ENCODE results near the gene RPL37A.

Gene RPL37A

GRCh38 chr2:216503159-216503629 lies 4.5 kb downstream of the RPL37A start:
- H3K4me3 ChIP-seq (ENCODE audit: low read depth, low read length): no peak overlapping the region
- TF ChIP-seq CTCF (IDR thresholded peaks at IDR 0.05; ENCODE audit: borderline replicate concordance, insufficient read depth, low read depth, low read length): no peak

GRCh38 chr2:216503697-216504375 lies 5.2 kb downstream of the RPL37A start:
- H3K4me3 ChIP-seq (ENCODE audit: low read depth, low read length): no peak overlapping the region
- no peak for TF ChIP-seq CTCF (IDR thresholded peaks at IDR 0.05; ENCODE audit: borderline replicate concordance, insufficient read depth, low read depth, low read length)

DNA sequence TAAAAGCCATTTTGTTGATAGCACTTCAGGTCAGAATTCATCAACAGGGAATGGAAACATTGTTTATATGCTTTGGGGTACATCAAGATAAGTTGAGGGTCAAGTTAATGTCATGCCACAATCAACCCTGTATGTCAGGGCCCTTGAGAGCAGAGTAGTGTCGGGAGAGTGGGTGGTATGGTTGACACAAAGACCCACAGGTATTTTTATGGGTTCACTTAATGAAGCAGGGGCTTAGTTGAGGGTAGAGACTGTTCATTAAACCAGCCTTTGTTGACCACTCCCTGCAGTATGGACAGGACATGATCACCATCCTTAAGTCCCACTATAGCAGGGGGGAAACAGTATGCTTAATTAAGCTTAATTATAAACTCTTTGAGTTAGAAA lies 5.7 kb downstream of the RPL37A start:
- H3K4me3 ChIP-seq (ENCODE audit: low read depth, low read length): no peak overlapping the region
- TF ChIP-seq CTCF (IDR thresholded peaks at IDR 0.05; ENCODE audit: borderline replicate concordance, insufficient read depth, low read depth, low read length): no peak

DNA sequence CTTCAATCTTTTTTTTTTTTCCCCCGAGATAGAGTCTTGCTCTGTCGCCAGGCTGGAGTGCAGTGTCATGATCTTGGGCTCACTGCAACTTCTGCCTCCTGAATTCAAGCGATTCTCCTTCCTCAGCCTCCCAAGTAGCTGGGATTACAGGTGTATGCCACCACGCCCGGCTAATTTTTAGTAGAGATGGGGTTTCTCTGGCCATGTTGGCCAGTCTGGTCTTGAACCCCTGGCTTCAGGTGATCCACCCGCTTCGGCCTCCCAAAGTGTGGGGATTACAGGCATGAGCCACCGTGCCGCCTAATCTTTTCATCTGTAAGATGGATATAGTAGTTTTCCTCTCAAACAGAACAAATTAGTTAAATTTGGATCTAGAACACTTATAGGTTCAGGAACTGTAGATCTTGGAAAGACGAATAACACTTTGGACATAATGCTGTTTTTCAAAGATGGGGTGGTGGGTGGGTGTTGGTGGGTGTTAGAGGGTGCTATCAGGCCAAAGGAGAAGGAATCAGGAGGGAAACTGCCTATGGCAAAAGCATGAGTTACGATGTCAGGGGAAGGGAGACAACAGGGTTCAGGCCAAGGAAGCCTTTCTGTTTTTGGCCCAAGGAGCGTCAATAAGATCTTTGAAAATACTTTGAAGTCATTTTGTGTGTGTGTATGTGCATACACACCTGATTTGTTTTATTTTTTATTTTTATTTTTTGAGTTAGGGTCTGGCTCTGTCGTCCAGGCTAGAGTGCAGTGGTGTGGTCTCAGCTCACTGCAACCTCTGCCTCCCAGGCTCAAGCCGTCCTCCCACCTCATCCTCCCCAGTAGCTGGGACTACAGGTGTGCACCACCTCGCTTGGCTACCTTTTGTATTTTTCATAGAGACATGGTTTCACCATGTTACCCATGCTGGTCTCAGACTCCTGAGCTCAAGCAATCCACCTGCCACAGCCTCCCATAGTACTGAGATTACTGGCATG lies 6.8 kb downstream of the RPL37A start:
- TF ChIP-seq CTCF (IDR thresholded peaks at IDR 0.05; ENCODE audit: borderline replicate concordance, insufficient read depth, low read depth, low read length): no peak
- no peak overlapping the region for H3K4me3 ChIP-seq (ENCODE audit: low read depth, low read length)

DNA sequence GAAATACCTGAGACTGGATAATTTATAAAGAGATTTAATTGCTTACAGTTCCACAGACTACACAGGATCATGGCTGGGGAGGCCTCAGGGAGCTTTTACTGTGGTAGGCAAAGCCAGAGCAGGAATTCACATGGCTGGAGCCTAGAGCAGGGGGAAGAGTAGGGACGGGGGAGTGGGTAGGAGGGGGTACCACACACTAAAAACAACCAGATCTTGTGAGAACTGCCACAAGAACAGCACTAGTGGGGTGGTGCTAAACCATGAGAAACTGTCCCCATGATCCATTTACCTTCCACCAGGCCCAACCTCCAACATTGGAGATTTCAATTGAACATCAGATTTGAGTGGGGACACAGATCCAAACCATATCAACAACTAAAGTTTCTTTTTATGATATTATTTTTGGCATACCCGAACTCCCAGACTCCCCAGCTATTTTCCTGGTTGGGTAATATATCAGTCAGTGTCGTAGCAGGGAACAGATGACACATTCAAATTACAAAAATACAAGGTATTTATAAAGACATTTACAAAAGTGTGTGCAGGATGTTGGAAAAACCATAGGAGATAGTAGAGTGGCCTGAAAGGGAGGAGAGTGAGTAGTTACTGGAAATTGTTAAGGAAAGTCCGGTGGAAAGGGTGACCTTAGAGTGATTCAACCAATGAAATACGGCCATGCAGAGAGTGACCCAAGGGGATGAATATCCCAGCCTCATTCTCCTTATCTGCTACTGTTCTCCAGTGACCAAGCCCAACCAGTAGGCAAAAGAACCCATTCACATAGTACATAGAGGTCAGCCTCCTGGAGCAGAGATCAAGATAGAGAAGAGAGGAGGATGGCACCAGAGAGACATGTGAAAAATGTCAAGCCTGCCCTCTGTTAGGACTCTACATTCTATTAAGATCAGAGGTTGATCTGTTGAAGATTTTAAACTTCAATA lies 8.8 kb downstream of the RPL37A start:
- no peak overlapping the region for H3K4me3 ChIP-seq (ENCODE audit: low read depth, low read length)
- TF ChIP-seq CTCF (IDR thresholded peaks at IDR 0.05; ENCODE audit: borderline replicate concordance, insufficient read depth, low read depth, low read length): no peak

DNA sequence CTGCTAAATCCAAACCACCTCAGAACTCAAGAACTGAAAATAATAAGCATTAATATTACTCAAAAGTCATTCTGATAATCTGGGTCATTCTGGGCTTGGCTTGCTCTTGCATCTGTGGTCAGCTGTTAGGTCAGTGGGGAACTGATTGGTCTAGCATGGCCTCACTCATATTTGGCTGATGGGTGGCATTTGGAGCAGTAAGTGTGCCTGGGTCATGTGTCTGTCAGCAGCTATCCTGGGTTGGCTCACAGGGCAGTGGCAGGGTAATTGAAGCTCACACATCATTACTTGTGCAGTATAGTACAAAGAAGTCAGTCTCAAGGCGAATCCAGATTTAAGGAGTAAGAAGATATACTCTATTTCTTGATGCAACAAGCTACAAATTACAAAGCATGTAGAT lies 9.6 kb downstream of the RPL37A start:
- H3K4me3 ChIP-seq (ENCODE audit: low read depth, low read length): no peak overlapping the region
- TF ChIP-seq CTCF (IDR thresholded peaks at IDR 0.05; ENCODE audit: borderline replicate concordance, insufficient read depth, low read depth, low read length): no peak
